DMS 273 treated with DMSO at 0.1 percent for 48 hours (cell line): ENCODE measurements around the gene RAB34.

Experiments used
- DNase-seq: peaks from one replicate; lab custom pipeline; 2025; lab: John Stamatoyannopoulos, UW

RAB34 gene

GRCh38 chr17:28717578-28718332 lies at the start of gene RAB34:
Gene RAB34 (minus strand): TSS chr17:28717868. CDS start chr17:28717266, 602 bp downstream.
- DNase-seq, result peak; percentile 21

- no peak for DNase-seq
These were observed 47.4 kb upstream of the RAB34 start for GRCh38 chr17:28765038-28765437.

- DNase-seq, result no peak
These were observed 46.2 kb upstream of the RAB34 start for GRCh38 chr17:28763804-28764266.

GRCh38 chr17:28763137-28763799 lies 45.6 kb upstream of the RAB34 start:
- no peak for DNase-seq

GRCh38 chr17:28760601-28761562 lies 43.2 kb upstream of the RAB34 start:
- no peak for DNase-seq

- no peak for DNase-seq
These were observed 41.7 kb upstream of the RAB34 start for GRCh38 chr17:28759256-28759865.

GRCh38 chr17:28758411-28759121 lies 40.9 kb upstream of the RAB34 start:
- no peak for DNase-seq

- DNase-seq, result no peak
These were observed 38.6 kb upstream of the RAB34 start for GRCh38 chr17:28756049-28756804.

- no peak for DNase-seq
These were observed 37.8 kb upstream of the RAB34 start for GRCh38 chr17:28755486-28755885.

GRCh38 chr17:28751600-28752366 lies 34.1 kb upstream of the RAB34 start:
- no peak for DNase-seq

- peak; percentile 79 for DNase-seq
These were observed 32.7 kb upstream of the RAB34 start for GRCh38 chr17:28750178-28751047.

- DNase-seq, result no peak
These were observed 32.0 kb upstream of the RAB34 start for GRCh38 chr17:28749516-28750177.

GRCh38 chr17:28748852-28749515 lies 31.3 kb upstream of the RAB34 start:
- no peak for DNase-seq

GRCh38 chr17:28747801-28748750 lies 30.4 kb upstream of the RAB34 start:
- DNase-seq, result no peak

- peak; percentile 77 for DNase-seq
These were observed 29.5 kb upstream of the RAB34 start for GRCh38 chr17:28747051-28747691.

GRCh38 chr17:28746611-28747050 lies 29.0 kb upstream of the RAB34 start:
- DNase-seq, result peak; percentile 78
